PC-9 (cell line): Measurements from ENCODE around the gene FUT3.

Experiments
- CTCF ChIP-seq: fragments of 200-600 bp; sonication (generic); conservative IDR thresholded peaks from 2 replicates; pipeline ENCODE4 v1.6.1; 2017; ENCODE audit warnings: mixed run types, antibody characterized with exemption, mild to moderate bottlenecking, moderate library complexity
- EZH2 ChIP-seq: fragments of 200-600 bp; sonication (generic); IDR thresholded peaks from 2 replicates; pipeline ENCODE4 v1.8.0; 2017; ENCODE audit warnings: antibody characterized with exemption, low read depth

GRCh38 chr19:5844456-5845433, 6.5 kb downstream of the FUT3 start:
- TF ChIP-seq CTCF (no peak), EZH2 (no peak)
